K562 (cell line): ENCODE results near the gene DNAH8. TPM values are rescaled to one million over a fixed set of nuclear protein-coding genes. Genes with fewer than 3 reads are reported as not detected.

Source experiments
- ATAC-seq: fragments of 200-7000 bp; cut with Tn5 transposase; 3 replicates; pipeline ENCODE4 v1.9.1; 2020; ENCODE audit warnings: moderate library complexity
- BruUV-seq: library from RNA; stranded (reverse); fragments of 400-500 nt; replicated peaks from 2 replicates; lab custom pipeline; 2021; lab: Mats Ljungman, UMichigan
- CTCF ChIA-PET: fragments of 300-600 bp; formaldehyde crosslinking; extraction: SDS; loops from one replicate; lab custom pipeline; 2021; ENCODE audit warnings: low intra/inter-chr PET ratio; lab: Yijun Ruan, JAX
- POLR2A ChIA-PET: fragments of 300-600, 350-650 bp; sonication (Branson Sonifier 250); formaldehyde crosslinking; extraction: SDS; loops from one replicate; lab custom pipeline; 2021; ENCODE audit warnings: antibody characterized with exemption, inconsistent platforms; lab: Yijun Ruan, JAX
- DNase-seq, 4 experiments: peaks; one replicate each; pipeline versions ENCODE4 v3.0.0 to v3.0.0-alpha.2; 2011 to 2018; ENCODE audit warnings: low spot score in 3 of 4, mixed read lengths in 3 of 4; ENCODE audit errors: extremely low read depth in 1 of 4
- FAIRE-seq: peaks from 2 replicates; lab custom pipeline; 2011; peaks lifted over from hg19 to GRCh38; lab: Jason Lieb, UNC
- H2AFZ ChIP-seq: 2 replicates; pipeline ENCODE4 v1.6.0; 2011; ENCODE audit warnings: low read depth, low read length, control low read depth, inconsistent platforms
- H3K27ac ChIP-seq: fragments of 200-600 bp; 3 replicates; pipeline ENCODE4 v1.8.0; 2011; ENCODE audit warnings: low read depth, mild to moderate bottlenecking, control low read depth, inconsistent platforms, low read length, moderate library complexity, mixed read lengths; ENCODE audit errors: extremely low read depth
- H3K27me3 ChIP-seq, 2 experiments: fragments of 300-600 bp in 1 of 2; 2 replicates in 1 of 2; 3 replicates in 1 of 2; pipeline versions ENCODE4 v1.6.0 to v1.8.0; 2011; ENCODE audit warnings: inconsistent platforms in 2 of 2, low read length in 2 of 2, mild to moderate bottlenecking in 1 of 2, mixed read lengths in 1 of 2, moderate library complexity in 1 of 2; ENCODE audit not compliant: control insufficient read depth in 2 of 2, insufficient read depth in 2 of 2
- H3K36me3 ChIP-seq: fragments of 300-600 bp; 3 replicates; pipeline ENCODE4 v1.8.0; 2011; ENCODE audit warnings: mild to moderate bottlenecking, low read length, inconsistent platforms; ENCODE audit not compliant: control insufficient read depth, insufficient read depth
- H3K4me1 ChIP-seq, 2 experiments: fragments of 200-600 bp in 1 of 2; replicated peaks in 1 of 2; 2 replicates in 1 of 2; 3 replicates in 1 of 2; pipeline versions ENCODE4 v1.5.1 to v1.8.0; 2011; ENCODE audit warnings: inconsistent platforms in 2 of 2, low read length in 2 of 2, mild to moderate bottlenecking in 1 of 2, mixed read lengths in 1 of 2, moderate library complexity in 1 of 2; ENCODE audit not compliant: control insufficient read depth in 2 of 2, insufficient read depth in 2 of 2
- H3K4me2 ChIP-seq: 2 replicates; pipeline ENCODE4 v1.6.1; 2011; ENCODE audit warnings: low read length, control low read depth, inconsistent platforms, mixed read lengths; ENCODE audit not compliant: insufficient read depth
- H3K4me3 ChIP-seq: fragments of 200-600 bp; sonication (generic), shearing (Covaris generic); 2 replicates; pipeline ENCODE4 v1.5.1; 2016; ENCODE audit warnings: control low read depth, inconsistent platforms
- H3K79me2 ChIP-seq: fragments of 200-600 bp; 3 replicates; pipeline ENCODE4 v1.8.0; 2011; ENCODE audit warnings: low read length, inconsistent platforms; ENCODE audit not compliant: control insufficient read depth, insufficient read depth
- H3K9ac ChIP-seq, 2 experiments: 2 replicates each; pipeline versions ENCODE4 v1.6.0 to v1.6.1; 2011; ENCODE audit warnings: low read depth in 2 of 2, low read length in 2 of 2, control low read depth in 1 of 2, inconsistent platforms in 1 of 2, mild to moderate bottlenecking in 1 of 2, mixed read lengths in 1 of 2; ENCODE audit not compliant: insufficient read depth in 1 of 2
- H3K9me1 ChIP-seq: one replicate; pipeline ENCODE4 v1.6.0; 2011; ENCODE audit warnings: inconsistent platforms, mild to moderate bottlenecking, low read length, moderate library complexity; ENCODE audit not compliant: control insufficient read depth, insufficient read depth
- H3K9me3 ChIP-seq: replicated peaks from 2 replicates; pipeline ENCODE4 v1.5.1; 2011; ENCODE audit warnings: low read depth, low read length, inconsistent platforms; ENCODE audit not compliant: control insufficient read depth, insufficient read depth
- H4K20me1 ChIP-seq: replicated peaks from 2 replicates; pipeline ENCODE4 v1.6.1; 2011; ENCODE audit warnings: low read length, inconsistent platforms, mixed read lengths; ENCODE audit not compliant: control insufficient read depth, insufficient read depth
- HSF4 ChIP-seq: fragments of 250-450 bp; sonication (Bioruptor Pico); IDR thresholded peaks from 2 replicates; pipeline ENCODE4 v2.1.2; 2022; ENCODE audit warnings: mild to moderate bottlenecking, moderate library complexity, borderline replicate concordance
- JUN ChIP-seq, 2 experiments: sonication (generic) in 1 of 2; formaldehyde crosslinking in 1 of 2; IDR thresholded peaks; 2 replicates each; pipeline versions ENCODE4 v1.6.1 to v1.8.0; 2012 to 2022; ENCODE audit warnings: borderline replicate concordance in 2 of 2, mild to moderate bottlenecking in 2 of 2, improper control_type of control experiment in 1 of 2, low read depth in 1 of 2, low read length in 1 of 2, missing genetic modification reagents in 1 of 2
- KDM2B ChIP-seq: fragments of 250-450 bp; sonication (Bioruptor Pico); IDR thresholded peaks from 2 replicates; pipeline ENCODE4 v1.8.0; 2021; ENCODE audit warnings: mild to moderate bottlenecking, moderate library complexity
- NCOA4 ChIP-seq: fragments of 450-650 bp; IDR thresholded peaks from 2 replicates; pipeline ENCODE4 v1.6.1; 2018; ENCODE audit warnings: mild to moderate bottlenecking; ENCODE audit not compliant: partially characterized antibody
- ZNF507 ChIP-seq: conservative IDR thresholded peaks from 2 replicates; pipeline ENCODE4 v1.6.1; 2017; ENCODE audit warnings: missing genetic modification characterization, missing compliant biosample characterization
- ZNF780A ChIP-seq: fragments of 250-450 bp; sonication (Bioruptor Pico); IDR thresholded peaks from 2 replicates; pipeline ENCODE4 v1.5.0; 2021; ENCODE audit warnings: mild to moderate bottlenecking
- WGBS: fragments of 100-300 bp; shearing (Covaris generic); methylation state at CpG from one replicate; pipeline ENCODE4 v1.1.6; 2016; ENCODE audit warnings: low coverage, mixed read lengths; ENCODE audit not compliant: insufficient coverage; ENCODE audit errors: missing lambda C conversion rate; 5-methylcytosine and 5-hydroxymethylcytosine counted together
- in situ Hi-C: fragments of 300-500 bp; cut with MboI; formaldehyde crosslinking; loops from 4 replicates; pipeline ENCODE4 v1.15.0; 2018; ENCODE audit warnings: inconsistent platforms, mixed read lengths
- intact Hi-C: fragments of 100-400 bp; cut with micrococcal nuclease; formaldehyde crosslinking; loops from 2 replicates; pipeline ENCODE4 v1.14.2; 2022
- polyA plus RNA-seq, 8 experiments: library from polyadenylated mRNA; depleted of rRNA in 4 of 8; stranded (reverse) in 5 of 8; unstranded in 3 of 8; fragments of >200 nt; fragmentation: Nextera tagmentation in 2 of 8; fragmentation: Illumina TruSeq in 1 of 8; extraction: Ambion mirVana in 2 of 8; extraction: Trizol in 1 of 8; gene quantifications; 2 replicates each; pipeline versions ENCODE4 v1.2.1 to v1.2.3, GENCODE V29; 2011 to 2014; ENCODE audit warnings: inconsistent platforms in 1 of 8, missing spikeins in 1 of 8
- total RNA-seq, 7 experiments: library from RNA; depleted of rRNA in 6 of 7; stranded (reverse); fragments of >200 nt in 6 of 7; fragmentation: Illumina TruSeq in 2 of 7; extraction: Trizol in 2 of 7; gene quantifications; 2 replicates each; pipeline versions ENCODE4 v1.2.1 to v1.2.3, GENCODE V29; 2011 to 2021; ENCODE audit warnings: low replicate concordance in 1 of 7
- TF ChIP-seq, protein P1 (sequence below): sonication (generic); formaldehyde crosslinking; IDR thresholded peaks from 2 replicates; pipeline ENCODE4 v1.8.1; 2022; ENCODE audit warnings: missing genetic modification reagents

DNAH8 gene
- total and polyA plus RNA-seq, 9 of the 15 experiments (the other 6 are each of a cell fraction or from before 2014, with no cell fraction given), result 1.2 to 4.2 (median 2.9) TPM

DNA sequence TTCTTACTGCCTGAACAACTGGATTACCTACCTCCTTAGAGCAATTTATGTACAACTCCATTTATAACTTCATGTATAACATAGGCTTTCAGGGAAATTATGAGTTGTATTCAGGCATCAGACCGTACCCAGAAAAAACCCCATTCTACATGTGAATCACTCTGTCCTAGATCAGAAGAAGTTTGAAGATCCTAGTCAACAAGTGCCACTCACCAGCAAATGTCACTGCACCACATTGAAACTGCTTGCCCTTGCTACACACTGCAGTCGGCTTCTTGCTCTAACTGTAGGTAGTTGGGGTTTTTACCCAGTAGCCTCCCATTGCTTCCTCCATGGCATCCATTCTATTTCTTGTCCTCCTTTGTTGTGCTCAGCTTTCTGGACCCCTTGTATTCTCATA is 132.4 kb downstream of the DNAH8 start:
- ChIA-PET POLR2A (interaction anchor here (0.5 to 1.8 kb wide), 4 partner anchors 9 to 509 kb away, joined by 3 to 5 read pairs (median 4); no protein-coding TSS in a partner anchor), CTCF (interaction anchor here (0.6 kb wide), 1 partner anchor 1347 kb away, joined by 3 read pairs; no protein-coding TSS in a partner anchor)
- intact Hi-C loops, result no loop called here
- no peak for TF ChIP-seq JUN (IDR thresholded peaks at IDR 0.05; ENCODE audit: borderline replicate concordance, low read depth, low read length)
- no peak for TF ChIP-seq JUN (CRISPR knock-in tag; IDR thresholded peaks at IDR 0.05; ENCODE audit: borderline replicate concordance)
- TF ChIP-seq ZNF507 (tag), result no peak
- TF ChIP-seq NCOA4, result no peak
- TF ChIP-seq, protein P1, sequence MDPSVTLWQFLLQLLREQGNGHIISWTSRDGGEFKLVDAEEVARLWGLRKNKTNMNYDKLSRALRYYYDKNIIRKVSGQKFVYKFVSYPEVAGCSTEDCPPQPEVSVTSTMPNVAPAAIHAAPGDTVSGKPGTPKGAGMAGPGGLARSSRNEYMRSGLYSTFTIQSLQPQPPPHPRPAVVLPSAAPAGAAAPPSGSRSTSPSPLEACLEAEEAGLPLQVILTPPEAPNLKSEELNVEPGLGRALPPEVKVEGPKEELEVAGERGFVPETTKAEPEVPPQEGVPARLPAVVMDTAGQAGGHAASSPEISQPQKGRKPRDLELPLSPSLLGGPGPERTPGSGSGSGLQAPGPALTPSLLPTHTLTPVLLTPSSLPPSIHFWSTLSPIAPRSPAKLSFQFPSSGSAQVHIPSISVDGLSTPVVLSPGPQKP (CRISPR knock-in tag), result no peak
- TF ChIP-seq KDM2B (CRISPR knock-in tag), result no peak
- TF ChIP-seq ZNF780A (CRISPR knock-in tag), result no peak
- TF ChIP-seq HSF4 (CRISPR knock-in tag), result no peak
- Histone ChIP-seq H3K27me3 (no peaks in the 10 kb centered on the region), H4K20me1 (no peaks in the 10 kb centered on the region), H3K4me3 (no peak overlapping the region), H3K4me1 (no peaks in the 10 kb centered on the region), H2AFZ (no peak overlapping the region), H3K9me1 (no peaks in the 10 kb centered on the region), H3K27ac (no peak overlapping the region), H3K9me3 (no peaks in the 10 kb centered on the region), H3K9ac (no peak overlapping the region), H3K79me2 (no peaks in the 10 kb centered on the region), H3K4me2 (no peak overlapping the region), H3K36me3 (no peaks in the 10 kb centered on the region; the same call in 2 of the 3 replicates)
- DNase-seq (no peak), ATAC-seq (no peak), FAIRE-seq (no peak)
- BruUV-seq, result no TSS peak
- WGBS, result 32% methylated on average over 2 of the region's 2 CpGs
- in situ Hi-C loops, result no loop called here
